ENCODE data around the gene CDC42BPA. TPM values are rescaled to one million over a fixed set of nuclear protein-coding genes. Genes with fewer than 3 reads are reported as not detected.

The CDC42BPA gene
- total and polyA plus RNA-seq, 8 donors: 6.2 to 198 (median 64.5) TPM

DNA sequence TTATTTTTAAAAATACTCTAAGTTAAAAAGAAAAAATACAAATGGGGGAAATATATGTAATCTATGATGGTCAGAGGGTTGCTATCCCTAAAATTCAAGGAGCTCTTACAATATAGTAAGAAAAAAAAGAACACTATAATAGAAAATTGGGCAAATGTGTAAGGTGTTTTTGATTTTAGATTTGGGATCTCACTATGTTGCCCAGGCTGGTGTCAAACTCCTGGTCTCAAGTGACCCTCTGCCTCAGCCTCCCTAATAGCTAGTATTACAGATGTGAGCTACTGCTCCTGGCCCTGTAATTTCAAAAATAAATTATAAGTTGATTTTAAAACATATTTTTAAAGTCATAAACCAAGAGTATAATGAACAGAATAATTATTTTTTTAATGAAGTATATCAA, 45.9 kb downstream of the CDC42BPA start:
- DNase-seq: no peak
- Histone ChIP-seq H3K27ac (no peak overlapping the region), H3K36me3 (no peaks in the 10 kb centered on the region), H3K9me3 (peaks cover 0 to 11% (median 3%) of the 10 kb centered on the region in 4 donors), H3K4me1 (peaks cover 6 to 35% (median 18%) of the 10 kb centered on the region in 4 donors), H3K4me3 (no peak overlapping the region), H3K27me3 (no peaks in the 10 kb centered on the region)
- intact Hi-C loops (cut with DNase I; ENCODE audit: low total_unique reads): no loop called here
- TF ChIP-seq POLR2AphosphoS5 (IDR thresholded peaks at IDR 0.05) (no peak), EP300 (IDR thresholded peaks at IDR 0.05) (no peak), POLR2A (IDR thresholded peaks at IDR 0.05) (no peak)
- TF ChIP-seq, protein P1, sequence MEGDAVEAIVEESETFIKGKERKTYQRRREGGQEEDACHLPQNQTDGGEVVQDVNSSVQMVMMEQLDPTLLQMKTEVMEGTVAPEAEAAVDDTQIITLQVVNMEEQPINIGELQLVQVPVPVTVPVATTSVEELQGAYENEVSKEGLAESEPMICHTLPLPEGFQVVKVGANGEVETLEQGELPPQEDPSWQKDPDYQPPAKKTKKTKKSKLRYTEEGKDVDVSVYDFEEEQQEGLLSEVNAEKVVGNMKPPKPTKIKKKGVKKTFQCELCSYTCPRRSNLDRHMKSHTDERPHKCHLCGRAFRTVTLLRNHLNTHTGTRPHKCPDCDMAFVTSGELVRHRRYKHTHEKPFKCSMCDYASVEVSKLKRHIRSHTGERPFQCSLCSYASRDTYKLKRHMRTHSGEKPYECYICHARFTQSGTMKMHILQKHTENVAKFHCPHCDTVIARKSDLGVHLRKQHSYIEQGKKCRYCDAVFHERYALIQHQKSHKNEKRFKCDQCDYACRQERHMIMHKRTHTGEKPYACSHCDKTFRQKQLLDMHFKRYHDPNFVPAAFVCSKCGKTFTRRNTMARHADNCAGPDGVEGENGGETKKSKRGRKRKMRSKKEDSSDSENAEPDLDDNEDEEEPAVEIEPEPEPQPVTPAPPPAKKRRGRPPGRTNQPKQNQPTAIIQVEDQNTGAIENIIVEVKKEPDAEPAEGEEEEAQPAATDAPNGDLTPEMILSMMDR (IDR thresholded peaks at IDR 0.05): no peak

DNA sequence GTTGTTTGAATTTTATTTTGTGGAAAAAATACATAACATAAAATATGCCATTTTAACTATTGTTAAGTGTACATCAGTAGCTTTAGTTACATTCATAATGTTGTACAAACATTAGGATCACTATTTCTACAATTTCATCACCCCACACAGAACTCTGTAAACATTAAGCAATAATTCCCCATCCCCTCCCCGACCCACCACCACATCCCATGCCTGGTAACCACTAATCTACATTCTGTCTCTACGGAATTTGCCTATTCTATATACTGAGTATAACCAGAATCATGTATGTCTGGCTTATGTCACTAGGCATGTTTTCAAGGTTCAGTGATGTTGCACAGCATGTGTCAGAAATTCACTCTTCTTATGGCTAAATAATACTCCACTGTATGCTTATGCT, 47.7 kb downstream of the CDC42BPA start:
- Histone ChIP-seq H3K36me3 (no peaks in the 10 kb centered on the region), H3K4me3 (no peak overlapping the region), H3K27ac (no peak overlapping the region), H3K27me3 (no peaks in the 10 kb centered on the region), H3K4me1 (peaks cover 6 to 48% (median 26%) of the 10 kb centered on the region in 4 donors), H3K9me3 (peaks cover 0 to 2% (median 0%) of the 10 kb centered on the region in 4 donors)
- no peak for TF ChIP-seq POLR2AphosphoS5 (IDR thresholded peaks at IDR 0.05)
- TF ChIP-seq POLR2A (IDR thresholded peaks at IDR 0.05): no peak
- no peak for TF ChIP-seq EP300 (IDR thresholded peaks at IDR 0.05)
- TF ChIP-seq, protein P1 (IDR thresholded peaks at IDR 0.05): no peak
- intact Hi-C loops (cut with DNase I; ENCODE audit: low total_unique reads): no loop called here
- no peak for DNase-seq
- WGBS, 5 donors: 63 to 88% (median 79%) methylated on average over 2 of the region's 2 CpGs

DNA sequence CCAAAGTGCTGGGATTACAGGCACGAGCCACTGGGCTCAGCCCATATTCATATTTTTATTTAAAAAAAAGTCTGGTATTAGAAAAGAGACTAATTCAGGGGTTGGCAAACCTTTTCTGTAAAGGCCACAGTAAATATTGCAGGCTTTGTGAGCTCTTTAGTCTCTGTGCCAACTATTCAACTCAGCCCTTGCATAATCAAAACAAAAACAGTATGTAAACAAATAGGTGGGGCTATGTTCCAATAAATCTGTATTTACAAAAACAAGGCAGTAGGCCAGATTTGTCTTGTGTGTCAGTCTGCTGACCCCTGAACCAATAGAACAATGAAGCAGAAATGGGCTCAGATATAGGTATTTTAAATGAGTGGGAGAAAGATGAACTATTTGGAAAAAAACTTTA, 49.3 kb downstream of the CDC42BPA start:
- TF ChIP-seq POLR2AphosphoS5 (IDR thresholded peaks at IDR 0.05) (no peak), EP300 (IDR thresholded peaks at IDR 0.05) (no peak), POLR2A (IDR thresholded peaks at IDR 0.05) (no peak)
- TF ChIP-seq, protein P1 (IDR thresholded peaks at IDR 0.05): no peak
- no peaks in the 10 kb centered on the region for H3K27me3 ChIP-seq
- no peak overlapping the region for H3K4me3 ChIP-seq
- H3K4me1 ChIP-seq: peaks cover 6 to 48% (median 26%) of the 10 kb centered on the region in 4 donors
- H3K9me3 ChIP-seq: no peaks in the 10 kb centered on the region
- no peak for DNase-seq
- intact Hi-C loops (cut with DNase I; ENCODE audit: low total_unique reads): no loop called here
- no peaks in the 10 kb centered on the region for H3K36me3 ChIP-seq
- 14 to 36% (median 17%) methylated on average over 1 of the region's 1 CpG for WGBS, 5 donors
- H3K27ac ChIP-seq: no peak overlapping the region

DNA sequence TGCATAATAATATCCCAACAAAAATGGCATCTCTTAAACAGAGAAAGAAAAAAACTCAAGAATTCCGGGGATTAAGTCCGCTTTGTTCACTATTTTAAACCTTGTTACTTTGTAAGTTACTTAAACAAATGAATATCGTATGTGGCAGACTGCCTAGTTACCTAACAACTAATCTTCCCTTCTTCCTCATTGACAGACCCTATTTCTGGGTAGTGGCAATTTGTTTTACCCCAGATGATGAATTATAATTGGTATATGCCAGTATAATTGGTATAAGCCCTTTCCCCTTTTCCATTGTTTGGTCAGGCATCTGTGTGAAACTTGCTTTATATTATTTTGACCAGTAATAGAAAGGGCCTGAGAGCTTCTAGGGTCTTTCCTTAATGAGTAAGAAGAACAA, 52.4 kb downstream of the CDC42BPA start:
- no peak for TF ChIP-seq POLR2A (IDR thresholded peaks at IDR 0.05)
- TF ChIP-seq EP300 (IDR thresholded peaks at IDR 0.05): no peak
- no peak for TF ChIP-seq POLR2AphosphoS5 (IDR thresholded peaks at IDR 0.05)
- TF ChIP-seq, protein P1 (IDR thresholded peaks at IDR 0.05): no peak
- H3K27ac ChIP-seq: no peak overlapping the region
- no peak for DNase-seq
- no peak overlapping the region for H3K4me3 ChIP-seq
- H3K4me1 ChIP-seq: peaks cover 6 to 41% (median 27%) of the 10 kb centered on the region in 4 donors
- H3K36me3 ChIP-seq: no peaks in the 10 kb centered on the region
- H3K27me3 ChIP-seq: no peaks in the 10 kb centered on the region
- 86 to 90% (median 88%) methylated on average over 3 of the region's 3 CpGs for WGBS, 5 donors
- H3K9me3 ChIP-seq: no peaks in the 10 kb centered on the region
- intact Hi-C loops (cut with DNase I; ENCODE audit: low total_unique reads): no loop called here

Data from stomach (tissue), 9 donors.